Fibroblast of lung (primary cell): Measurements from ENCODE around the gene MC5R. TPM values are rescaled to one million over a fixed set of nuclear protein-coding genes. Genes with fewer than 3 reads are reported as not detected.

Experiments
- DNase-seq, 2 donors: peaks; one replicate each; pipeline versions ENCODE4 v3.0.0 to v3.0.0-alpha.2; 2010; ENCODE audit warnings: low read depth in 2 of 2
- H2AFZ ChIP-seq: 2 replicates; pipeline ENCODE4 v1.5.1; 2012; ENCODE audit warnings: low read length, control low read depth, inconsistent platforms
- H3K27ac ChIP-seq: 2 replicates; pipeline ENCODE4 v1.5.1; 2011; ENCODE audit warnings: low read length, control low read depth; ENCODE audit not compliant: insufficient read depth
- H3K27me3 ChIP-seq: 2 replicates; pipeline ENCODE4 v1.5.1; 2011; ENCODE audit warnings: mild to moderate bottlenecking, low read length; ENCODE audit not compliant: control insufficient read depth, insufficient read depth
- H3K36me3 ChIP-seq: 2 replicates; pipeline ENCODE4 v1.5.1; 2011; ENCODE audit warnings: low read length; ENCODE audit not compliant: control insufficient read depth, insufficient read depth
- H3K4me1 ChIP-seq: 2 replicates; pipeline ENCODE4 v1.5.1; 2011; ENCODE audit warnings: low read length; ENCODE audit not compliant: control insufficient read depth, insufficient read depth; ENCODE audit errors: extremely low read depth
- H3K4me2 ChIP-seq: 2 replicates; pipeline ENCODE4 v1.5.1; 2011; ENCODE audit warnings: low read length, control low read depth; ENCODE audit not compliant: insufficient read depth; ENCODE audit errors: extremely low read depth
- H3K4me3 ChIP-seq, 4 experiments: fragments of 200-600 bp in 1 of 4; sonication (generic) in 1 of 4; replicated peaks in 1 of 4; 2 replicates each; pipeline ENCODE4 v1.5.1; 2011 to 2016; ENCODE audit warnings: low read length in 4 of 4, low read depth in 3 of 4, mild to moderate bottlenecking in 3 of 4, control low read depth in 2 of 4, inconsistent platforms in 1 of 4, mixed read lengths in 1 of 4; ENCODE audit not compliant: insufficient read depth in 1 of 4; ENCODE audit errors: control extremely low read depth in 1 of 4
- H3K79me2 ChIP-seq: 2 replicates; pipeline ENCODE4 v1.5.1; 2012; ENCODE audit warnings: mild to moderate bottlenecking, low read length, inconsistent platforms; ENCODE audit not compliant: control insufficient read depth, insufficient read depth
- H3K9ac ChIP-seq: 2 replicates; pipeline ENCODE4 v1.5.1; 2011; ENCODE audit warnings: mild to moderate bottlenecking, low read length, control low read depth; ENCODE audit not compliant: insufficient read depth
- H3K9me3 ChIP-seq: 2 replicates; pipeline ENCODE4 v1.5.1; 2012; ENCODE audit warnings: low read depth, low read length; ENCODE audit not compliant: control insufficient read depth, insufficient read depth
- H4K20me1 ChIP-seq: 2 replicates; pipeline ENCODE4 v1.5.1; 2011; ENCODE audit warnings: low read length; ENCODE audit not compliant: control insufficient read depth, insufficient read depth; ENCODE audit errors: extremely low read depth
- EZH2 ChIP-seq: IDR thresholded peaks from 2 replicates; pipeline ENCODE4 v1.5.1; 2012; ENCODE audit warnings: low read length, control low read depth, mild to moderate bottlenecking; ENCODE audit errors: missing control alignments
- polyA plus RNA-seq, 2 donors: library from polyadenylated mRNA; depleted of rRNA in 1 of 2; stranded (reverse) in 1 of 2; unstranded in 1 of 2; fragments of >200 nt; gene quantifications; 2 replicates each; pipeline ENCODE4 v1.2.1, GENCODE V29; 2011 to 2012; ENCODE audit warnings: missing spikeins in 1 of 2
- total RNA-seq: library from RNA; depleted of rRNA; stranded (reverse); fragments of >200 nt; gene quantifications from 2 replicates; pipeline ENCODE4 v1.2.1, GENCODE V29; 2014
- TF ChIP-seq, protein P1 (sequence below), 2 donors: IDR thresholded peaks in 1 of 2; conservative IDR thresholded peaks in 1 of 2; 1 replicate in 1 of 2; 2 replicates in 1 of 2; pipeline ENCODE4 v1.5.1; 2011 to 2012; ENCODE audit warnings: low read length in 2 of 2, control low read depth in 1 of 2, inconsistent platforms in 1 of 2, low read depth in 1 of 2, mild to moderate bottlenecking in 1 of 2

Gene MC5R
- total and polyA plus RNA-seq, 2 donors (not counting 1 experiment from before 2014, with no cell fraction given), result not detected

DNA sequence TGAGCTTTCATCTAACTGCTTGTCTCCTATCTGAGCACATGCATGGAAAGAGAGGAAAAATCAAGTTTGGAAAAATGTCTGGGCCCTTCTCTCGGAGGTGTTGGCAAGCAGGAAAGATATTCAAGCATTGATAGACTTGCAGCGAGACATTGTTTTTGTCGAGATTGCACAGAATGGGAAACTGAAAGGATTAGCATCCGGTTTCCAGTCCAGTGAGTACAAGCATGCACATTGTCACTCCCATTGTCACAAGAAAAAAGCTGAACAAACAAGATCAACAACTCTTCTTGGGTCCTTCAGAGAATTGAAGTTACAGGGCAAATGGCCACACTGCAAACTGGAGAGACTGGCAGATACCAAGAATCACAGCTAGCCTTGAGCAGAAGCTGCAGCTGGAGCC, 19.6 kb upstream of the MC5R start:
- TF ChIP-seq EZH2, result no peak
- TF ChIP-seq, protein P1, sequence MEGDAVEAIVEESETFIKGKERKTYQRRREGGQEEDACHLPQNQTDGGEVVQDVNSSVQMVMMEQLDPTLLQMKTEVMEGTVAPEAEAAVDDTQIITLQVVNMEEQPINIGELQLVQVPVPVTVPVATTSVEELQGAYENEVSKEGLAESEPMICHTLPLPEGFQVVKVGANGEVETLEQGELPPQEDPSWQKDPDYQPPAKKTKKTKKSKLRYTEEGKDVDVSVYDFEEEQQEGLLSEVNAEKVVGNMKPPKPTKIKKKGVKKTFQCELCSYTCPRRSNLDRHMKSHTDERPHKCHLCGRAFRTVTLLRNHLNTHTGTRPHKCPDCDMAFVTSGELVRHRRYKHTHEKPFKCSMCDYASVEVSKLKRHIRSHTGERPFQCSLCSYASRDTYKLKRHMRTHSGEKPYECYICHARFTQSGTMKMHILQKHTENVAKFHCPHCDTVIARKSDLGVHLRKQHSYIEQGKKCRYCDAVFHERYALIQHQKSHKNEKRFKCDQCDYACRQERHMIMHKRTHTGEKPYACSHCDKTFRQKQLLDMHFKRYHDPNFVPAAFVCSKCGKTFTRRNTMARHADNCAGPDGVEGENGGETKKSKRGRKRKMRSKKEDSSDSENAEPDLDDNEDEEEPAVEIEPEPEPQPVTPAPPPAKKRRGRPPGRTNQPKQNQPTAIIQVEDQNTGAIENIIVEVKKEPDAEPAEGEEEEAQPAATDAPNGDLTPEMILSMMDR (conservative IDR thresholded peaks at IDR 0.05 in 1 of 2, IDR thresholded peaks at IDR 0.05 in 1 of 2; ENCODE audit: low read depth in 1 of 2, low read length in 2 of 2), result no peak
- no peaks in the 10 kb centered on the region for H3K36me3 ChIP-seq
- H3K9me3 ChIP-seq, result no peaks in the 10 kb centered on the region
- H3K4me3 ChIP-seq, result no peak overlapping the region
- H3K9ac ChIP-seq, result no peak overlapping the region
- no peaks in the 10 kb centered on the region for H4K20me1 ChIP-seq
- H3K27me3 ChIP-seq, result no peaks in the 10 kb centered on the region
- H2AFZ ChIP-seq, result no peak overlapping the region
- no peaks in the 10 kb centered on the region for H3K79me2 ChIP-seq
- no peak for DNase-seq
- H3K4me1 ChIP-seq, result no peaks in the 10 kb centered on the region
- no peak overlapping the region for H3K4me2 ChIP-seq
- no peak overlapping the region for H3K27ac ChIP-seq

DNA sequence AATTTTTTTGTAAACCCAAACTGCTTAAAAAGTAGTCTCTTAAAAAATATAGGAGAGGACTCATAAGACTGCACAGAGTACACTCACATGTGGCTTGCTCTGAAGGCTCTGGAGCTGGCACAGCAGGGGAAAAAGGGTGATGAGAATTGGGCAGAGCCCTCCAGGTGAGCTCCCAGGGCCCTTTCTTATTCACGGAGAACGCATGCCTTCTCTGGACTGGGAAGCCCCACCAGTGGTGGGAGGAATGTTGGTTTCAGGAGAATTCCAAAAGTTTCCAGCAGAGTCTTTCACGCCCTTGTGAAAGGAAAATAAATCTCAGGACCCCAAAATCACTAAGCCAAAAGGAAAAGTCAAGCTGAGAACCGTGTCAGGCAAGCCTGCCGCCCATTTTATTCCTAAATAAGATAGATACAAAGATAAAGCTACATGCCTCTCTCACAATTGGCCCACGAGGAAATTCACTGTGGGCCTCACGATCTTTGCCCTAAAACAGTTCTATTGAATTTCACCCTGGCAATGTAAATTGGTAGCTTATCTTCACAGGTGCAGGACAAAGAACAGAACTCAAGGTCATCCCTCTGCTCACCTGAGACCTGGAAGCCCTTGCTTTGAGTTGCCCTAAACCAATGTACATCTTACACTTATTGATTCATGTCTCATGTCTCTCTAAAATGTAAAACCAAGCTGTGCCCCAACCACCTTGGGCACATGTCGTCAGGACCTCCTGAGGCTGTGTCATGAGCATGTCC, 15.5 kb upstream of the MC5R start:
- H3K9me3 ChIP-seq, result no peaks in the 10 kb centered on the region
- no peak overlapping the region for H3K9ac ChIP-seq
- H3K4me1 ChIP-seq, result no peaks in the 10 kb centered on the region
- H3K4me3 ChIP-seq, result no peak overlapping the region
- H3K4me2 ChIP-seq, result no peak overlapping the region
- H3K36me3 ChIP-seq, result no peaks in the 10 kb centered on the region
- H3K27me3 ChIP-seq, result peaks cover 2% of the 10 kb centered on the region
- DNase-seq, result no peak
- no peaks in the 10 kb centered on the region for H3K79me2 ChIP-seq
- H4K20me1 ChIP-seq, result no peaks in the 10 kb centered on the region
- H2AFZ ChIP-seq, result no peak overlapping the region
- TF ChIP-seq, protein P1 (conservative IDR thresholded peaks at IDR 0.05 in 1 of 2, IDR thresholded peaks at IDR 0.05 in 1 of 2; ENCODE audit: low read depth in 1 of 2, low read length in 2 of 2), result no peak
- no peak for TF ChIP-seq EZH2
- H3K27ac ChIP-seq, result no peak overlapping the region

DNA sequence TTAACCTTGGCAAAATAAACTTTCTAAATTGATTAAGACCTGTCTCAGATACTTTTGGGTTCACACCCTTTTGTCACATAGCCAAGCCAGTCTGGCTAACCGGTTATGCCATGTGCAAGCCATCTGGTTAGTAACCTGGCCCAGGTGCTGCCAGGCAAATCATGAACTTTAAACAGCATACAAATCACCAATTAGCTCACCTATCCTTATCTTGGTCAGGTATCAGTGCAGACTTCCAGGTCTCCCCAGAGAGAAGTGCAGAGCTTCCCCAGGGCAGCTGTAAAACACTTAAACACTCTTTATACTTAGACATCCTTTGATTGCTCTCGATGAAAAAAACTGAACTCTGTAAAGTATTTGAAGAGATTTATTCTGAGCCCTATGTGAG, 14.9 kb upstream of the MC5R start:
- Histone ChIP-seq H3K4me3 (no peak overlapping the region), H3K36me3 (no peaks in the 10 kb centered on the region), H4K20me1 (no peaks in the 10 kb centered on the region), H3K9ac (no peak overlapping the region), H3K27ac (no peak overlapping the region), H2AFZ (no peak overlapping the region), H3K79me2 (no peaks in the 10 kb centered on the region), H3K9me3 (no peaks in the 10 kb centered on the region), H3K4me1 (no peaks in the 10 kb centered on the region), H3K27me3 (peaks cover 2% of the 10 kb centered on the region), H3K4me2 (no peak overlapping the region)
- no peak for DNase-seq
- TF ChIP-seq EZH2, result no peak
- TF ChIP-seq, protein P1 (conservative IDR thresholded peaks at IDR 0.05 in 1 of 2, IDR thresholded peaks at IDR 0.05 in 1 of 2; ENCODE audit: low read depth in 1 of 2, low read length in 2 of 2), result no peak
